ENCODE measurements around the gene RBM4B. TPM values are rescaled to one million over a fixed set of nuclear protein-coding genes. Genes with fewer than 3 reads are reported as not detected.
"Not testable (repeated sequence)": the region's sequence is repeated elsewhere in the genome, so short reads cannot be mapped to it uniquely, and the experiment has no call there.

Gene RBM4B
- total and polyA plus RNA-seq, 4 donors = 9.4 to 33.9 (median 11.1) TPM

GRCh38 chr11:66643745-66644437 lies 33.8 kb downstream of the RBM4B start:
- no peak for ATAC-seq (ENCODE audit: insufficient read depth, low FRiP score)
- Histone ChIP-seq H3K9me3 (ENCODE audit: control insufficient read depth in 4 of 4, insufficient read depth in 3 of 4, low read length in 3 of 4) (no peaks in the 10 kb centered on the region), H3K27ac (ENCODE audit: low read depth in 1 of 2, low read length in 1 of 2) (no peak overlapping the region), H3K4me3 (no peak overlapping the region), H3K9ac (ENCODE audit: insufficient read depth in 1 of 2, low read length in 2 of 2) (no peak overlapping the region), H3K4me1 (ENCODE audit: control insufficient read depth in 5 of 5, insufficient read depth in 5 of 5, low read length in 5 of 5) (peaks cover 18 to 72% (median 49%) of the 10 kb centered on the region in 5 donors), H3K36me3 (ENCODE audit: control insufficient read depth in 4 of 4, insufficient read depth in 4 of 4, low read length in 4 of 4) (peaks cover 31 to 64% (median 47%) of the 10 kb centered on the region in 4 donors), H3K27me3 (ENCODE audit: control insufficient read depth in 3 of 3, insufficient read depth in 3 of 3, low read length in 2 of 3) (no peaks in the 10 kb centered on the region)
- DNase-seq = no peak
- 88 to 91% methylated on average over 24 of the region's 24 CpGs for WGBS, 2 donors
- TF ChIP-seq, protein P1, sequence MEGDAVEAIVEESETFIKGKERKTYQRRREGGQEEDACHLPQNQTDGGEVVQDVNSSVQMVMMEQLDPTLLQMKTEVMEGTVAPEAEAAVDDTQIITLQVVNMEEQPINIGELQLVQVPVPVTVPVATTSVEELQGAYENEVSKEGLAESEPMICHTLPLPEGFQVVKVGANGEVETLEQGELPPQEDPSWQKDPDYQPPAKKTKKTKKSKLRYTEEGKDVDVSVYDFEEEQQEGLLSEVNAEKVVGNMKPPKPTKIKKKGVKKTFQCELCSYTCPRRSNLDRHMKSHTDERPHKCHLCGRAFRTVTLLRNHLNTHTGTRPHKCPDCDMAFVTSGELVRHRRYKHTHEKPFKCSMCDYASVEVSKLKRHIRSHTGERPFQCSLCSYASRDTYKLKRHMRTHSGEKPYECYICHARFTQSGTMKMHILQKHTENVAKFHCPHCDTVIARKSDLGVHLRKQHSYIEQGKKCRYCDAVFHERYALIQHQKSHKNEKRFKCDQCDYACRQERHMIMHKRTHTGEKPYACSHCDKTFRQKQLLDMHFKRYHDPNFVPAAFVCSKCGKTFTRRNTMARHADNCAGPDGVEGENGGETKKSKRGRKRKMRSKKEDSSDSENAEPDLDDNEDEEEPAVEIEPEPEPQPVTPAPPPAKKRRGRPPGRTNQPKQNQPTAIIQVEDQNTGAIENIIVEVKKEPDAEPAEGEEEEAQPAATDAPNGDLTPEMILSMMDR (IDR thresholded peaks at IDR 0.05; ENCODE audit: control extremely low read depth, extremely low read depth) = no peak

DNA sequence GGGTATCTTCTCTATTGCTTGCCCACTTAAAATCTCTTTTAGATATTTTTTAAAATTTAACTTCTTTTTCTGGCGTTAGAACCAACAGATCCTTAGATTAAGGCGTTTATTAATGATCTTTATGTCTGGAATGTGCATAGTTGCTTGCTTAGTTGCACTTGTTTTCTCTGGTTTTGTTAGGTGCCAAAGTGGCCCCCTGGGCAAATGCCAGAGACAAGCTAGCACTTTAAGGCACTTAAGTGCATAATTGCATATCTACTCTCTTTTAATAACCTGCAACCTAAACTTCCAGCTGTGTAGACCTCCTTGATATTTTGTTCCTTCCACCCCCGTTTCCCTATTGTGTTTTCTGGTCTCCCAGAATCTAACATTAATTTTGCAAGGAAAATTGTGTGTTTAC lies 35.9 kb downstream of the RBM4B start:
- TF ChIP-seq, protein P1 (IDR thresholded peaks at IDR 0.05; ENCODE audit: control extremely low read depth, extremely low read depth) = no peak
- Histone ChIP-seq H3K27ac (ENCODE audit: low read depth in 1 of 2, low read length in 1 of 2) (no peak overlapping the region), H3K9ac (ENCODE audit: insufficient read depth in 1 of 2, low read length in 2 of 2) (peak overlapping the region in 1 of 2 donors; percentile 62), H3K9me3 (ENCODE audit: control insufficient read depth in 4 of 4, insufficient read depth in 3 of 4, low read length in 3 of 4) (no peaks in the 10 kb centered on the region), H3K4me3 (no peak overlapping the region), H3K36me3 (ENCODE audit: control insufficient read depth in 4 of 4, insufficient read depth in 4 of 4, low read length in 4 of 4) (peaks cover 26 to 61% (median 43%) of the 10 kb centered on the region in 4 donors), H3K27me3 (ENCODE audit: control insufficient read depth in 3 of 3, insufficient read depth in 3 of 3, low read length in 2 of 3) (no peaks in the 10 kb centered on the region), H3K4me1 (ENCODE audit: control insufficient read depth in 5 of 5, insufficient read depth in 5 of 5, low read length in 5 of 5) (peaks cover 21 to 81% (median 53%) of the 10 kb centered on the region in 5 donors)
- 23 to 55% methylated on average over 3 of the region's 3 CpGs for WGBS, 2 donors
- no peak for ATAC-seq (ENCODE audit: insufficient read depth, low FRiP score)
- no peak for DNase-seq

- H3K27ac ChIP-seq (ENCODE audit: low read depth in 1 of 2, low read length in 1 of 2); ATAC-seq (ENCODE audit: insufficient read depth, low FRiP score): not testable (repeated sequence)
- peak overlapping the region in 1 of 2 donors; percentile 97 for H3K9ac ChIP-seq (ENCODE audit: insufficient read depth in 1 of 2, low read length in 2 of 2)
Measured at GRCh38 chr11:66639814-66640340, 37.8 kb downstream of the RBM4B start.

GRCh38 chr11:66639066-66639813 lies 38.4 kb downstream of the RBM4B start:
- Histone ChIP-seq H3K27ac (ENCODE audit: low read depth in 1 of 2, low read length in 1 of 2) (peak overlapping the region; percentile 93), H3K4me1 (ENCODE audit: control insufficient read depth in 5 of 5, insufficient read depth in 5 of 5, low read length in 5 of 5) (peaks cover 17 to 57% (median 33%) of the 10 kb centered on the region in 5 donors), H3K9me3 (ENCODE audit: control insufficient read depth in 4 of 4, insufficient read depth in 3 of 4, low read length in 3 of 4) (no peaks in the 10 kb centered on the region), H3K9ac (ENCODE audit: insufficient read depth in 1 of 2, low read length in 2 of 2) (peak overlapping the region; percentile 96 to 97), H3K36me3 (ENCODE audit: control insufficient read depth in 4 of 4, insufficient read depth in 4 of 4, low read length in 4 of 4) (peaks cover 12 to 43% (median 26%) of the 10 kb centered on the region in 4 donors), H3K4me3 (peak overlapping the region; percentile 84), H3K27me3 (ENCODE audit: control insufficient read depth in 3 of 3, insufficient read depth in 3 of 3, low read length in 2 of 3) (no peaks in the 10 kb centered on the region)
- ATAC-seq (ENCODE audit: insufficient read depth, low FRiP score) (no peak), DNase-seq (peak; percentile 44 to 77 (median 65))
- TF ChIP-seq, protein P1 (IDR thresholded peaks at IDR 0.05; ENCODE audit: control extremely low read depth, extremely low read depth) = no peak
- 6 to 10% methylated on average over 27 of the region's 27 CpGs for WGBS, 2 donors

More at GRCh38 chr11:66639814-66640340, 37.8 kb downstream of the RBM4B start:
- H3K27me3 ChIP-seq (ENCODE audit: control insufficient read depth in 3 of 3, insufficient read depth in 3 of 3, low read length in 2 of 3); H3K9me3 ChIP-seq (ENCODE audit: control insufficient read depth in 4 of 4, insufficient read depth in 3 of 4, low read length in 3 of 4); H3K4me3 ChIP-seq: not testable (repeated sequence)
- 60 to 74% methylated on average over 8 to 9 of the region's 10 CpGs for WGBS, 2 donors
- Histone ChIP-seq H3K36me3 (ENCODE audit: control insufficient read depth in 4 of 4, insufficient read depth in 4 of 4, low read length in 4 of 4) (peaks cover 18 to 44% (median 31%) of the 10 kb centered on the region in 4 donors), H3K4me1 (ENCODE audit: control insufficient read depth in 5 of 5, insufficient read depth in 5 of 5, low read length in 5 of 5) (peaks cover 17 to 63% (median 40%) of the 10 kb centered on the region in 5 donors)
- peak in 2 of 3 donors; percentile 31 to 34 for DNase-seq

All from lung (tissue), 12 donors.